GM23338 (cell line): Measurements from ENCODE around the gene MECP2. TPM values are rescaled to one million over a fixed set of nuclear protein-coding genes. Genes with fewer than 3 reads are reported as not detected.

Source experiments
- ATAC-seq: fragments of 200-7000 bp; cut with Tn5 transposase; 3 replicates; pipeline ENCODE4 v1.9.1; 2020
- DNase-seq: peaks from one replicate; pipeline ENCODE4 v3.0.0-alpha.2; 2015; ENCODE audit warnings: low spot score
- H2AFZ ChIP-seq: fragments of 200-600 bp; sonication (generic); 2 replicates; pipeline ENCODE4 v1.8.0; 2016; ENCODE audit warnings: antibody characterized with exemption, mild to moderate bottlenecking, moderate library complexity
- H3F3A ChIP-seq: fragments of 200-600 bp; sonication (generic); replicated peaks from 2 replicates; pipeline ENCODE4 v1.8.0; 2017; ENCODE audit warnings: antibody characterized with exemption, mixed run types, low read depth
- H3K27ac ChIP-seq: fragments of 200-600 bp; sonication (generic); 2 replicates; pipeline ENCODE4 v1.6.1; 2016; ENCODE audit warnings: low read depth
- H3K27me3 ChIP-seq: fragments of 200-600 bp; sonication (generic); 2 replicates; pipeline ENCODE4 v1.8.0; 2016; ENCODE audit warnings: mild to moderate bottlenecking, mixed run types, moderate library complexity; ENCODE audit not compliant: insufficient read depth
- H3K36me3 ChIP-seq: fragments of 200-600 bp; sonication (generic); 2 replicates; pipeline ENCODE4 v1.8.0; 2016; ENCODE audit warnings: mild to moderate bottlenecking; ENCODE audit not compliant: insufficient read depth
- H3K4me1 ChIP-seq: fragments of 200-600 bp; sonication (generic); 2 replicates; pipeline ENCODE4 v1.8.0; 2016; ENCODE audit warnings: mild to moderate bottlenecking, moderate library complexity; ENCODE audit not compliant: insufficient read depth
- H3K4me2 ChIP-seq: fragments of 200-600 bp; sonication (generic); 2 replicates; pipeline ENCODE4 v1.7.1; 2017; ENCODE audit warnings: mixed run types
- H3K4me3 ChIP-seq: fragments of 200-600 bp; sonication (generic); 2 replicates; pipeline ENCODE4 v1.6.1; 2016; ENCODE audit warnings: mixed run types
- H3K79me2 ChIP-seq: fragments of 200-600 bp; sonication (generic); replicated peaks from 2 replicates; pipeline ENCODE4 v1.8.0; 2017; ENCODE audit warnings: mild to moderate bottlenecking; ENCODE audit not compliant: insufficient read depth
- H3K9me2 ChIP-seq: fragments of 200-600 bp; sonication (generic); 2 replicates; pipeline ENCODE4 v1.8.0; 2017; ENCODE audit not compliant: insufficient read depth
- H4K20me1 ChIP-seq: fragments of 200-600 bp; sonication (generic); replicated peaks from 2 replicates; pipeline ENCODE4 v1.8.0; 2017; ENCODE audit warnings: mild to moderate bottlenecking; ENCODE audit not compliant: insufficient read depth
- H3K27ac Mint-ChIP-seq: 2 replicates; pipeline ENCODE4 v1.8.0; 2020; ENCODE audit warnings: inconsistent platforms, mild to moderate bottlenecking, moderate library complexity, mixed read lengths
- H3K27me3 Mint-ChIP-seq: 3 replicates; pipeline ENCODE4 v1.8.0; 2022; ENCODE audit warnings: low read depth, mild to moderate bottlenecking, moderate library complexity, mixed read lengths, inconsistent platforms; ENCODE audit not compliant: insufficient read depth, poor library complexity
- H3K36me3 Mint-ChIP-seq: 3 replicates; pipeline ENCODE4 v1.8.0; 2021; ENCODE audit warnings: low read depth, mild to moderate bottlenecking, inconsistent platforms, moderate library complexity, mixed read lengths
- H3K4me1 Mint-ChIP-seq: 3 replicates; pipeline ENCODE4 v1.8.0; 2020; ENCODE audit warnings: mild to moderate bottlenecking, inconsistent platforms, mixed read lengths
- H3K4me3 Mint-ChIP-seq: 3 replicates; pipeline ENCODE4 v1.8.0; 2021; ENCODE audit warnings: moderate library complexity, mild to moderate bottlenecking, inconsistent platforms, mixed read lengths
- H3K9me3 Mint-ChIP-seq: 3 replicates; pipeline ENCODE4 v1.8.0; 2020; ENCODE audit warnings: moderate library complexity, mild to moderate bottlenecking, inconsistent platforms, mixed read lengths
- EZH2phosphoT487 ChIP-seq: fragments of 200-600 bp; sonication (generic); IDR thresholded peaks from one replicate; pipeline ENCODE4 v1.8.1; 2018; ENCODE audit warnings: antibody characterized with exemption; ENCODE audit not compliant: unreplicated experiment
- NANOG ChIP-seq: IDR thresholded peaks from 2 replicates; pipeline ENCODE4 v1.6.1; 2016; ENCODE audit warnings: antibody characterized with exemption, borderline replicate concordance
- ZNF331 ChIP-seq: fragments of 250-450 bp; sonication (Bioruptor Pico); IDR thresholded peaks from 2 replicates; pipeline ENCODE4 v1.5.0; 2020; ENCODE audit warnings: low read depth, mild to moderate bottlenecking, moderate library complexity
- polyA plus RNA-seq: library from polyadenylated mRNA; unstranded; fragments of >200 nt; fragmentation: Nextera tagmentation; extraction: Ambion mirVana; gene quantifications from 2 replicates; pipeline ENCODE4 v1.2.1, GENCODE V29; 2016
- total RNA-seq: library from RNA; depleted of rRNA; stranded (reverse); fragments of >200 nt; shearing (Covaris generic); gene quantifications from 2 replicates; pipeline ENCODE4 v1.2.3, GENCODE V29; 2014
- TF ChIP-seq, protein P1 (sequence below): IDR thresholded peaks from 2 replicates; pipeline ENCODE4 v1.6.1; 2016; ENCODE audit warnings: antibody characterized with exemption
- TF ChIP-seq, protein P2 (sequence below), 2 experiments: fragments of 200-600 bp in 1 of 2; sonication (generic) in 1 of 2; conservative IDR thresholded peaks; 2 replicates each; pipeline versions ENCODE4 v1.5.1 to v1.6.1; 2016 to 2017; ENCODE audit warnings: antibody characterized with exemption in 2 of 2, low read depth in 2 of 2, mild to moderate bottlenecking in 2 of 2, moderate library complexity in 1 of 2
- TF ChIP-seq, protein P3 (sequence below): fragments of 250-450 bp; sonication (Bioruptor Pico); IDR thresholded peaks from 2 replicates; pipeline ENCODE4 v1.5.0; 2020; ENCODE audit warnings: mild to moderate bottlenecking, moderate library complexity

MECP2 gene
- total and polyA plus RNA-seq, 2 experiments from 2014 or later = 27.7 to 32.7 TPM

DNA sequence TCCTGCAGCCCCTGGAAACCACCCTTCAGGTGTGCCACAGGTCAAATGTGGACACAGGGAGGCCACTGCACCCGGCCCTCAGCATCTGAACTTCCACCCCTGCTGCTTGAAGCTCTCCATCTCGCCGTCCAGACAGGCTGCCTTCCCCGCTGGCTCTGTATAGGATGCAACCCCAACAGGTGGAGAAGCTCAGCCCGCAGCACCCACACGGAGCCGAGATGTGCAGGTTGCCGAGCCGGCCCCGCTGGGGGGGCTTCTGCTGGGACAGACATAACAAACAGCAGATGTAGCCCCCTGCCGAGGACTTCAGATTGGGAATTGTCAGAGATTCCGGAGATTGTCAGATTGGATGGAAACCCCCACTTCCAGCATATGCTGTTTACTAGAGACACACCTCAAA, 104.4 kb downstream of the MECP2 start:
- H3K36me3 ChIP-seq = no peaks in the 10 kb centered on the region
- no peak overlapping the region for H3K4me2 ChIP-seq
- ATAC-seq (no peak), DNase-seq (no peak)
- H2AFZ ChIP-seq = no peak overlapping the region
- H4K20me1 ChIP-seq = no peaks in the 10 kb centered on the region
- Mint-ChIP-seq H3K4me3 (no peak overlapping the region), H3K9me3 (no peaks in the 10 kb centered on the region), H3K4me1 (no peaks in the 10 kb centered on the region), H3K36me3 (no peaks in the 10 kb centered on the region), H3K27me3 (no peaks in the 10 kb centered on the region), H3K27ac (no peak overlapping the region)
- TF ChIP-seq, protein P1, sequence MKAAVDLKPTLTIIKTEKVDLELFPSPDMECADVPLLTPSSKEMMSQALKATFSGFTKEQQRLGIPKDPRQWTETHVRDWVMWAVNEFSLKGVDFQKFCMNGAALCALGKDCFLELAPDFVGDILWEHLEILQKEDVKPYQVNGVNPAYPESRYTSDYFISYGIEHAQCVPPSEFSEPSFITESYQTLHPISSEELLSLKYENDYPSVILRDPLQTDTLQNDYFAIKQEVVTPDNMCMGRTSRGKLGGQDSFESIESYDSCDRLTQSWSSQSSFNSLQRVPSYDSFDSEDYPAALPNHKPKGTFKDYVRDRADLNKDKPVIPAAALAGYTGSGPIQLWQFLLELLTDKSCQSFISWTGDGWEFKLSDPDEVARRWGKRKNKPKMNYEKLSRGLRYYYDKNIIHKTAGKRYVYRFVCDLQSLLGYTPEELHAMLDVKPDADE = no peak
- no peak for TF ChIP-seq EZH2phosphoT487
- no peak for TF ChIP-seq ZNF331 (CRISPR knock-in tag)
- TF ChIP-seq NANOG = no peak
- TF ChIP-seq, protein P2, sequence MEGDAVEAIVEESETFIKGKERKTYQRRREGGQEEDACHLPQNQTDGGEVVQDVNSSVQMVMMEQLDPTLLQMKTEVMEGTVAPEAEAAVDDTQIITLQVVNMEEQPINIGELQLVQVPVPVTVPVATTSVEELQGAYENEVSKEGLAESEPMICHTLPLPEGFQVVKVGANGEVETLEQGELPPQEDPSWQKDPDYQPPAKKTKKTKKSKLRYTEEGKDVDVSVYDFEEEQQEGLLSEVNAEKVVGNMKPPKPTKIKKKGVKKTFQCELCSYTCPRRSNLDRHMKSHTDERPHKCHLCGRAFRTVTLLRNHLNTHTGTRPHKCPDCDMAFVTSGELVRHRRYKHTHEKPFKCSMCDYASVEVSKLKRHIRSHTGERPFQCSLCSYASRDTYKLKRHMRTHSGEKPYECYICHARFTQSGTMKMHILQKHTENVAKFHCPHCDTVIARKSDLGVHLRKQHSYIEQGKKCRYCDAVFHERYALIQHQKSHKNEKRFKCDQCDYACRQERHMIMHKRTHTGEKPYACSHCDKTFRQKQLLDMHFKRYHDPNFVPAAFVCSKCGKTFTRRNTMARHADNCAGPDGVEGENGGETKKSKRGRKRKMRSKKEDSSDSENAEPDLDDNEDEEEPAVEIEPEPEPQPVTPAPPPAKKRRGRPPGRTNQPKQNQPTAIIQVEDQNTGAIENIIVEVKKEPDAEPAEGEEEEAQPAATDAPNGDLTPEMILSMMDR (conservative IDR thresholded peaks at IDR 0.05; ENCODE audit: low read depth in 2 of 2) = no peak
- TF ChIP-seq, protein P3, sequence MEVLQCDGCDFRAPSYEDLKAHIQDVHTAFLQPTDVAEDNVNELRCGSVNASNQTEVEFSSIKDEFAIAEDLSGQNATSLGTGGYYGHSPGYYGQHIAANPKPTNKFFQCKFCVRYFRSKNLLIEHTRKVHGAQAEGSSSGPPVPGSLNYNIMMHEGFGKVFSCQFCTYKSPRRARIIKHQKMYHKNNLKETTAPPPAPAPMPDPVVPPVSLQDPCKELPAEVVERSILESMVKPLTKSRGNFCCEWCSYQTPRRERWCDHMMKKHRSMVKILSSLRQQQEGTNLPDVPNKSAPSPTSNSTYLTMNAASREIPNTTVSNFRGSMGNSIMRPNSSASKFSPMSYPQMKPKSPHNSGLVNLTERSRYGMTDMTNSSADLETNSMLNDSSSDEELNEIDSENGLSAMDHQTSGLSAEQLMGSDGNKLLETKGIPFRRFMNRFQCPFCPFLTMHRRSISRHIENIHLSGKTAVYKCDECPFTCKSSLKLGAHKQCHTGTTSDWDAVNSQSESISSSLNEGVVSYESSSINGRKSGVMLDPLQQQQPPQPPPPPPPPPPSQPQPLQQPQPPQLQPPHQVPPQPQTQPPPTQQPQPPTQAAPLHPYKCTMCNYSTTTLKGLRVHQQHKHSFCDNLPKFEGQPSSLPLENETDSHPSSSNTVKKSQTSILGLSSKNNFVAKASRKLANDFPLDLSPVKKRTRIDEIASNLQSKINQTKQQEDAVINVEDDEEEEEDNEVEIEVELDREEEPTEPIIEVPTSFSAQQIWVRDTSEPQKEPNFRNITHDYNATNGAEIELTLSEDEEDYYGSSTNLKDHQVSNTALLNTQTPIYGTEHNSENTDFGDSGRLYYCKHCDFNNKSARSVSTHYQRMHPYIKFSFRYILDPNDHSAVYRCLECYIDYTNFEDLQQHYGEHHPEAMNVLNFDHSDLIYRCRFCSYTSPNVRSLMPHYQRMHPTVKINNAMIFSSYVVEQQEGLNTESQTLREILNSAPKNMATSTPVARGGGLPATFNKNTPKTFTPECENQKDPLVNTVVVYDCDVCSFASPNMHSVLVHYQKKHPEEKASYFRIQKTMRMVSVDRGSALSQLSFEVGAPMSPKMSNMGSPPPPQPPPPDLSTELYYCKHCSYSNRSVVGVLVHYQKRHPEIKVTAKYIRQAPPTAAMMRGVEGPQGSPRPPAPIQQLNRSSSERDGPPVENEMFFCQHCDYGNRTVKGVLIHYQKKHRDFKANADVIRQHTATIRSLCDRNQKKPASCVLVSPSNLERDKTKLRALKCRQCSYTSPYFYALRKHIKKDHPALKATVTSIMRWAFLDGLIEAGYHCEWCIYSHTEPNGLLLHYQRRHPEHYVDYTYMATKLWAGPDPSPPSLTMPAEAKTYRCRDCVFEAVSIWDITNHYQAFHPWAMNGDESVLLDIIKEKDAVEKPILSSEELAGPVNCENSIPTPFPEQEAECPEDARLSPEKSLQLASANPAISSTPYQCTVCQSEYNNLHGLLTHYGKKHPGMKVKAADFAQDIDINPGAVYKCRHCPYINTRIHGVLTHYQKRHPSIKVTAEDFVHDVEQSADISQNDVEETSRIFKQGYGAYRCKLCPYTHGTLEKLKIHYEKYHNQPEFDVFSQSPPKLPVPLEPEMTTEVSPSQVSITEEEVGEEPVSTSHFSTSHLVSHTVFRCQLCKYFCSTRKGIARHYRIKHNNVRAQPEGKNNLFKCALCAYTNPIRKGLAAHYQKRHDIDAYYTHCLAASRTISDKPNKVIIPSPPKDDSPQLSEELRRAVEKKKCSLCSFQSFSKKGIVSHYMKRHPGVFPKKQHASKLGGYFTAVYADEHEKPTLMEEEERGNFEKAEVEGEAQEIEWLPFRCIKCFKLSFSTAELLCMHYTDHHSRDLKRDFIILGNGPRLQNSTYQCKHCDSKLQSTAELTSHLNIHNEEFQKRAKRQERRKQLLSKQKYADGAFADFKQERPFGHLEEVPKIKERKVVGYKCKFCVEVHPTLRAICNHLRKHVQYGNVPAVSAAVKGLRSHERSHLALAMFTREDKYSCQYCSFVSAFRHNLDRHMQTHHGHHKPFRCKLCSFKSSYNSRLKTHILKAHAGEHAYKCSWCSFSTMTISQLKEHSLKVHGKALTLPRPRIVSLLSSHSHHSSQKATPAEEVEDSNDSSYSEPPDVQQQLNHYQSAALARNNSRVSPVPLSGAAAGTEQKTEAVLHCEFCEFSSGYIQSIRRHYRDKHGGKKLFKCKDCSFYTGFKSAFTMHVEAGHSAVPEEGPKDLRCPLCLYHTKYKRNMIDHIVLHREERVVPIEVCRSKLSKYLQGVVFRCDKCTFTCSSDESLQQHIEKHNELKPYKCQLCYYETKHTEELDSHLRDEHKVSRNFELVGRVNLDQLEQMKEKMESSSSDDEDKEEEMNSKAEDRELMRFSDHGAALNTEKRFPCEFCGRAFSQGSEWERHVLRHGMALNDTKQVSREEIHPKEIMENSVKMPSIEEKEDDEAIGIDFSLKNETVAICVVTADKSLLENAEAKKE (CRISPR knock-in tag) = no peak
- no peaks in the 10 kb centered on the region for H3K27me3 ChIP-seq
- H3K27ac ChIP-seq = no peak overlapping the region
- H3K9me2 ChIP-seq = no peaks in the 10 kb centered on the region
- H3K4me1 ChIP-seq = no peaks in the 10 kb centered on the region
- no peaks in the 10 kb centered on the region for H3K79me2 ChIP-seq
- no peaks in the 10 kb centered on the region for H3F3A ChIP-seq
- no peak overlapping the region for H3K4me3 ChIP-seq
